ENCODE results near the gene EPHB1. TPM values are rescaled to one million over a fixed set of nuclear protein-coding genes. Genes with fewer than 3 reads are reported as not detected.

The EPHB1 gene
- total and polyA plus RNA-seq, 2 of the 13 experiments (the other 11 are each of a cell fraction or from before 2014, with no cell fraction given) = 0.07 to 0.21 TPM

GRCh38 chr3:135203026-135203425, 408.0 kb downstream of the EPHB1 start:
- Histone ChIP-seq H3K79me2 (ENCODE audit: insufficient read depth, low read length) (no peaks in the 10 kb centered on the region), H3K36me3 (replicated peaks in 1 of 2; ENCODE audit: control insufficient read depth in 1 of 2, insufficient read depth in 2 of 2, low read length in 2 of 2) (no peaks in the 10 kb centered on the region), H3K27ac (ENCODE audit: extremely low read length, insufficient read depth, low read length) (no peak overlapping the region), H3K9ac (ENCODE audit: insufficient read depth, low read depth, low read length) (no peak overlapping the region), H3K9me3 (ENCODE audit: low read length) (no peaks in the 10 kb centered on the region), H2AFZ (ENCODE audit: low read length) (no peak overlapping the region), H3K27me3 (ENCODE audit: control insufficient read depth in 1 of 2, insufficient read depth in 2 of 2, low read length in 2 of 2) (no peaks in the 10 kb centered on the region), H3K4me3 (replicated peaks in 1 of 3; ENCODE audit: insufficient read depth in 1 of 3, low read depth in 2 of 3, low read length in 3 of 3) (no peak overlapping the region), H4K20me1 (ENCODE audit: insufficient read depth, low read length) (no peaks in the 10 kb centered on the region), H3K4me2 (ENCODE audit: low read depth, low read length) (no peak overlapping the region), H3K4me1 (ENCODE audit: insufficient read depth, low read length) (no peaks in the 10 kb centered on the region)
- in situ Hi-C loops (cut with HindIII; ENCODE audit: extremely low pct_ligation_motif_present, low pct_unique_long_range_greater_than_20kb) = no loop called here
- no peak for TF ChIP-seq ZNF136 (CRISPR knock-in tag; IDR thresholded peaks at IDR 0.05; ENCODE audit: low read depth)
- TF ChIP-seq, protein P1, sequence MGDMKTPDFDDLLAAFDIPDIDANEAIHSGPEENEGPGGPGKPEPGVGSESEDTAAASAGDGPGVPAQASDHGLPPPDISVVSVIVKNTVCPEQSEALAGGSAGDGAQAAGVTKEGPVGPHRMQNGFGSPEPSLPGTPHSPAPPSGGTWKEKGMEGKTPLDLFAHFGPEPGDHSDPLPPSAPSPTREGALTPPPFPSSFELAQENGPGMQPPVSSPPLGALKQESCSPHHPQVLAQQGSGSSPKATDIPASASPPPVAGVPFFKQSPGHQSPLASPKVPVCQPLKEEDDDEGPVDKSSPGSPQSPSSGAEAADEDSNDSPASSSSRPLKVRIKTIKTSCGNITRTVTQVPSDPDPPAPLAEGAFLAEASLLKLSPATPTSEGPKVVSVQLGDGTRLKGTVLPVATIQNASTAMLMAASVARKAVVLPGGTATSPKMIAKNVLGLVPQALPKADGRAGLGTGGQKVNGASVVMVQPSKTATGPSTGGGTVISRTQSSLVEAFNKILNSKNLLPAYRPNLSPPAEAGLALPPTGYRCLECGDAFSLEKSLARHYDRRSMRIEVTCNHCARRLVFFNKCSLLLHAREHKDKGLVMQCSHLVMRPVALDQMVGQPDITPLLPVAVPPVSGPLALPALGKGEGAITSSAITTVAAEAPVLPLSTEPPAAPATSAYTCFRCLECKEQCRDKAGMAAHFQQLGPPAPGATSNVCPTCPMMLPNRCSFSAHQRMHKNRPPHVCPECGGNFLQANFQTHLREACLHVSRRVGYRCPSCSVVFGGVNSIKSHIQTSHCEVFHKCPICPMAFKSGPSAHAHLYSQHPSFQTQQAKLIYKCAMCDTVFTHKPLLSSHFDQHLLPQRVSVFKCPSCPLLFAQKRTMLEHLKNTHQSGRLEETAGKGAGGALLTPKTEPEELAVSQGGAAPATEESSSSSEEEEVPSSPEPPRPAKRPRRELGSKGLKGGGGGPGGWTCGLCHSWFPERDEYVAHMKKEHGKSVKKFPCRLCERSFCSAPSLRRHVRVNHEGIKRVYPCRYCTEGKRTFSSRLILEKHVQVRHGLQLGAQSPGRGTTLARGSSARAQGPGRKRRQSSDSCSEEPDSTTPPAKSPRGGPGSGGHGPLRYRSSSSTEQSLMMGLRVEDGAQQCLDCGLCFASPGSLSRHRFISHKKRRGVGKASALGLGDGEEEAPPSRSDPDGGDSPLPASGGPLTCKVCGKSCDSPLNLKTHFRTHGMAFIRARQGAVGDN (CRISPR knock-in tag; IDR thresholded peaks at IDR 0.05) = no peak
- no peak for TF ChIP-seq HNF4G (IDR thresholded peaks at IDR 0.05; ENCODE audit: borderline replicate concordance, low read depth, low read length)
- TF ChIP-seq HNF4G (CRISPR knock-in tag; IDR thresholded peaks at IDR 0.05; ENCODE audit: borderline replicate concordance, low read depth) = no peak
- no peak for TF ChIP-seq PRDM15 (CRISPR knock-in tag; IDR thresholded peaks at IDR 0.05)
- TF ChIP-seq, protein P2, sequence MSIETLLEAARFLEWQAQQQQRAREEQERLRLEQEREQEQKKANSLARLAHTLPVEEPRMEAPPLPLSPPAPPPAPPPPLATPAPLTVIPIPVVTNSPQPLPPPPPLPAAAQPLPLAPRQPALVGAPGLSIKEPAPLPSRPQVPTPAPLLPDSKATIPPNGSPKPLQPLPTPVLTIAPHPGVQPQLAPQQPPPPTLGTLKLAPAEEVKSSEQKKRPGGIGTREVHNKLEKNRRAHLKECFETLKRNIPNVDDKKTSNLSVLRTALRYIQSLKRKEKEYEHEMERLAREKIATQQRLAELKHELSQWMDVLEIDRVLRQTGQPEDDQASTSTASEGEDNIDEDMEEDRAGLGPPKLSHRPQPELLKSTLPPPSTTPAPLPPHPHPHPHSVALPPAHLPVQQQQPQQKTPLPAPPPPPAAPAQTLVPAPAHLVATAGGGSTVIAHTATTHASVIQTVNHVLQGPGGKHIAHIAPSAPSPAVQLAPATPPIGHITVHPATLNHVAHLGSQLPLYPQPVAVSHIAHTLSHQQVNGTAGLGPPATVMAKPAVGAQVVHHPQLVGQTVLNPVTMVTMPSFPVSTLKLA (IDR thresholded peaks at IDR 0.05) = peak; percentile 97
- ChIA-PET CTCF (ENCODE audit: low intra/inter-chr PET ratio, low total read pairs) (no interaction called here), POLR2A (no interaction called here)
- WGBS (ENCODE audit: low lambda C conversion rate) = 14% methylated on average over 3 of the region's 3 CpGs
- no peak for DNase-seq (ENCODE audit: low spot score)
- ATAC-seq = no peak
- no peak for FAIRE-seq
- BruUV-seq (replicated peaks) = no TSS peak
- intact Hi-C loops (cut with micrococcal nuclease; ENCODE audit: unreplicated experiment) = no loop called here
